ENCODE measurements around the gene PGBD2. TPM values are rescaled to one million over a fixed set of nuclear protein-coding genes. Genes with fewer than 3 reads are reported as not detected.

PGBD2 gene
- total and polyA plus RNA-seq, 2 of the 13 experiments (the other 11 are each of a cell fraction or from before 2014, with no cell fraction given): 6.0 to 7.4 TPM

DNA sequence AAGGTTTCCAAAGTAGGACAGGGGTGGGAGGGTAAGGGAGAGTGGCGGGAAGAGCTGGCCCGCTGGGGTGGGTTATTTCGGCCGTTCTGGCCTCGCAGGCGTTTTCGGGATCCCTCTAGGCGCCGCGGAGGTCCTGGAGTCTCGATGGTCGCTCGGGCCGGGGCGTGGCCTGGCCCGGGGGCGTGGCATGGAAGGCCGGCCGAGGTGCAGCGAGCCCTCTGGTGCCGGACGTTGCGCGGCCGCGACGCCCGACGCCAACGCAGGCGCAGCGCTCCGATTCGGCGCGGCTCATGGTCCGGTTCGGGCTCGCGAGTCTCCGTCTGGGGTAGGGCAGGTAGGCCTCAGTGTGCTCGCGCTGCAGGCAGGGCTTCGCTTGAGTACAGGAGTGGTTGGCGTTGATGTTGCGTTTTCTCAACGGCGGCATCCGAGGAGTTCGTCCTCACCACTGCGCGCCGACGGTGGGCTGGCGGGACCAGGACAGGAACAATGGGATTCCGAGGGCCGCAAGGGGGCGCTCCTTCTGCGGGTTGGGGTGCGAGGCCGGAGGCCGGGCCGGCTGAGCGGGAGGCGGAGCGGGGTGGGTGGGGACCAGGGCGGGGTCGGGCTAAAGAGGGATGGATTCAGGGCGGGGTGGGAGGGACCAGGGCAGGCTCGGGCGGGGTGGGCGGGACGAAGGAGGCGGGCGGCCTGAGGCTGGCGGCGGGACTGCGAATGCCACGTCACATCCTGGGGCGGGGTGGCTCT is at the start of gene PGBD2 (continued):
- TF ChIP-seq, protein P1, sequence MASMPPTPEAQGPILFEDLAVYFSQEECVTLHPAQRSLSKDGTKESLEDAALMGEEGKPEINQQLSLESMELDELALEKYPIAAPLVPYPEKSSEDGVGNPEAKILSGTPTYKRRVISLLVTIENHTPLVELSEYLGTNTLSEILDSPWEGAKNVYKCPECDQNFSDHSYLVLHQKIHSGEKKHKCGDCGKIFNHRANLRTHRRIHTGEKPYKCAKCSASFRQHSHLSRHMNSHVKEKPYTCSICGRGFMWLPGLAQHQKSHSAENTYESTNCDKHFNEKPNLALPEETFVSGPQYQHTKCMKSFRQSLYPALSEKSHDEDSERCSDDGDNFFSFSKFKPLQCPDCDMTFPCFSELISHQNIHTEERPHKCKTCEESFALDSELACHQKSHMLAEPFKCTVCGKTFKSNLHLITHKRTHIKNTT (CRISPR knock-in tag; IDR thresholded peaks at IDR 0.05): 0 out of 2 replicates have a peak, but pooled peaks have one; percentile 52
- peak; percentile 47; the same call in 1 of the 2 replicates for TF ChIP-seq ZNF276 (CRISPR knock-in tag; IDR thresholded peaks at IDR 0.05; ENCODE audit: low read depth)
- no peak; the same call in 1 of the 2 replicates for TF ChIP-seq ZKSCAN8 (CRISPR knock-in tag; IDR thresholded peaks at IDR 0.05; ENCODE audit: borderline replicate concordance)
- TF ChIP-seq PHF5A (CRISPR knock-in tag; IDR thresholded peaks at IDR 0.05; ENCODE audit: low read depth, unreplicated experiment): peak; percentile 79
- 0 out of 2 replicates have a peak, but pooled peaks have one; percentile 34 for TF ChIP-seq HOXA9 (CRISPR knock-in tag; IDR thresholded peaks at IDR 0.05; ENCODE audit: borderline replicate concordance)
- TF ChIP-seq FOXK2 (IDR thresholded peaks at IDR 0.05): no peak
- TF ChIP-seq, protein P2, sequence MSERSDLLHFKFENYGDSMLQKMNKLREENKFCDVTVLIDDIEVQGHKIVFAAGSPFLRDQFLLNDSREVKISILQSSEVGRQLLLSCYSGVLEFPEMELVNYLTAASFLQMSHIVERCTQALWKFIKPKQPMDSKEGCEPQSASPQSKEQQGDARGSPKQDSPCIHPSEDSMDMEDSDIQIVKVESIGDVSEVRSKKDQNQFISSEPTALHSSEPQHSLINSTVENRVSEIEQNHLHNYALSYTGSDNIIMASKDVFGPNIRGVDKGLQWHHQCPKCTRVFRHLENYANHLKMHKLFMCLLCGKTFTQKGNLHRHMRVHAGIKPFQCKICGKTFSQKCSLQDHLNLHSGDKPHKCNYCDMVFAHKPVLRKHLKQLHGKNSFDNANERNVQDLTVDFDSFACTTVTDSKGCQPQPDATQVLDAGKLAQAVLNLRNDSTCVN (CRISPR knock-in tag; IDR thresholded peaks at IDR 0.05; ENCODE audit: borderline replicate concordance): peak; percentile 78; the same call in 1 of the 2 replicates
- TF ChIP-seq ELF4 (CRISPR knock-in tag; IDR thresholded peaks at IDR 0.05; ENCODE audit: borderline replicate concordance): peak; percentile 48; the same call in 1 of the 2 replicates
- TF ChIP-seq PBX3 (CRISPR knock-in tag; IDR thresholded peaks at IDR 0.05; ENCODE audit: borderline replicate concordance): no peak
- no peak for TF ChIP-seq ZSCAN30 (CRISPR knock-in tag; IDR thresholded peaks at IDR 0.05)
- no peak; the same call in none of the 2 replicates for TF ChIP-seq ZNF609 (CRISPR knock-in tag; IDR thresholded peaks at IDR 0.05; ENCODE audit: borderline replicate concordance)
- peak; percentile 86 for TF ChIP-seq ARID2 (CRISPR knock-in tag; IDR thresholded peaks at IDR 0.05; ENCODE audit: borderline replicate concordance)
- TF ChIP-seq TMF1 (CRISPR knock-in tag; IDR thresholded peaks at IDR 0.05; ENCODE audit: low read depth): peak; percentile 86; the same call in 1 of the 2 replicates
- TF ChIP-seq ZNF737 (CRISPR knock-in tag; IDR thresholded peaks at IDR 0.05; ENCODE audit: borderline replicate concordance): no peak
- TF ChIP-seq ARNTL (CRISPR knock-in tag; IDR thresholded peaks at IDR 0.05): peak; percentile 73; the same call in 1 of the 2 replicates
- TF ChIP-seq NRL (CRISPR knock-in tag; IDR thresholded peaks at IDR 0.05; ENCODE audit: borderline replicate concordance): peak; percentile 67; the same call in 1 of the 2 replicates
- TF ChIP-seq, protein P3, sequence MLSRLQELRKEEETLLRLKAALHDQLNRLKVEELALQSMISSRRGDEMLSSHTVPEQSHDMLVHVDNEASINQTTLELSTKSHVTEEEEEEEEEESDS (CRISPR knock-in tag; IDR thresholded peaks at IDR 0.05; ENCODE audit: borderline replicate concordance): no peak

All from HepG2 (cell line).